ENCODE results near the gene GFPT2. TPM values are rescaled to one million over a fixed set of nuclear protein-coding genes. Genes with fewer than 3 reads are reported as not detected.
"Not testable (repeated sequence)": the region's sequence is repeated elsewhere in the genome, so short reads cannot be mapped to it uniquely, and the experiment has no call there.

The GFPT2 gene
- total RNA-seq, 1 donor from 2014 or later = 13.6 TPM

- no peak for DNase-seq
Observed at GRCh38 chr5:180304431-180305375, 48.4 kb downstream of the GFPT2 start.

- DNase-seq = no peak
Observed at GRCh38 chr5:180304016-180304292, 49.2 kb downstream of the GFPT2 start.

GRCh38 chr5:180303226-180304015 is 49.7 kb downstream of the GFPT2 start:
- DNase-seq = no peak

- DNase-seq = no peak
Observed at GRCh38 chr5:180302256-180302655, 50.9 kb downstream of the GFPT2 start.

- DNase-seq = no peak
Observed at GRCh38 chr5:180301253-180301652, 51.9 kb downstream of the GFPT2 start.

- no peak for DNase-seq
Observed at GRCh38 chr5:180299526-180299925, 53.6 kb downstream of the GFPT2 start.

- not testable (repeated sequence) for DNase-seq
Observed at GRCh38 chr5:180299014-180299413, 54.1 kb downstream of the GFPT2 start.

GRCh38 chr5:180297587-180298282 is 55.4 kb downstream of the GFPT2 start:
- no peak for DNase-seq

GRCh38 chr5:180296771-180297170 is 56.4 kb downstream of the GFPT2 start:
- DNase-seq = no peak

GRCh38 chr5:180294913-180295555 is 58.1 kb downstream of the GFPT2 start:
- no peak for DNase-seq

- DNase-seq = no peak
Observed at GRCh38 chr5:180294411-180294810, 58.7 kb downstream of the GFPT2 start.

GRCh38 chr5:180291943-180292831 is 60.9 kb downstream of the GFPT2 start, which contains the start of gene MAPK9:
Gene MAPK9, minus strand, starts transcription at chr5:180292083. Its CDS starts 11,522 bp downstream, at chr5:180280561.
- DNase-seq = peak; percentile 93

- DNase-seq = no peak
Observed at GRCh38 chr5:180291234-180291940, 61.7 kb downstream of the GFPT2 start.

GRCh38 chr5:180290568-180291233 is 62.4 kb downstream of the GFPT2 start:
- no peak for DNase-seq

GRCh38 chr5:180289966-180290365 is 63.2 kb downstream of the GFPT2 start:
- DNase-seq = no peak

- DNase-seq = no peak
Observed at GRCh38 chr5:180289433-180289832, 63.7 kb downstream of the GFPT2 start.

- DNase-seq = no peak
Observed at GRCh38 chr5:180287868-180288267, 65.3 kb downstream of the GFPT2 start.

- DNase-seq = no peak
Observed at GRCh38 chr5:180287404-180287803, 65.7 kb downstream of the GFPT2 start.

- DNase-seq = no peak
Observed at GRCh38 chr5:180284149-180284548, 69.0 kb downstream of the GFPT2 start.
